CD4-positive, alpha-beta T cell treated with Interleukin-6 for 4 hours (primary cell): ENCODE measurements around the gene RNF126.
"Not testable (repeated sequence)": the region's sequence is repeated elsewhere in the genome, so short reads cannot be mapped to it uniquely, and the experiment has no call there.

Source experiments
- DNase-seq: peaks from one replicate; pipeline ENCODE4 v3.0.0-alpha.2; 2020; ENCODE audit warnings: mixed read lengths

RNF126 gene

GRCh38 chr19:646779-647565, 16.0 kb downstream of the RNF126 start:
- no peak for DNase-seq

- DNase-seq, result no peak
Observed at GRCh38 chr19:645912-646778, 16.9 kb downstream of the RNF126 start.

GRCh38 chr19:644789-645188, 18.2 kb downstream of the RNF126 start:
- DNase-seq, result no peak

DNA sequence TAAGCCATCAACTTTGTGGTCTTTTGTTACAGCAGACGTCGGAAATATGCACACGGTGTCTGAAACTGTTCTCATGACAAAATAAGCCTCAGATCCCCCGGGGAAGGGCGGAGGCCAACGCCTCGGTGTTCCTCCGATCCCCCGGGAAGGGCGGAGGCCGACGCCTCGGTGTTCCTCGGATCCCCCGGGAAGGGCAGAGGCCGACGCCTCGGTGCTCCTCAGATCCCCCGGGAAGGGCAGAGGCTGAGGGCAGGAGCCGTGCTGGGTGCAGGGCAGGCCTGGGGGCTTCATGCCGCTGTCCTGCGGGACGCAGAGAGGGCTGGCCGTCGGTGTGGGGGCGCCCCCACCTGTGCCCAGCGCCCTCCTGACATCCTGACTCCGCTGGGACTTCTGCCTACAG, 18.7 kb downstream of the RNF126 start:
- DNase-seq, result no peak

GRCh38 chr19:643736-644135, 19.3 kb downstream of the RNF126 start:
- no peak for DNase-seq

DNA sequence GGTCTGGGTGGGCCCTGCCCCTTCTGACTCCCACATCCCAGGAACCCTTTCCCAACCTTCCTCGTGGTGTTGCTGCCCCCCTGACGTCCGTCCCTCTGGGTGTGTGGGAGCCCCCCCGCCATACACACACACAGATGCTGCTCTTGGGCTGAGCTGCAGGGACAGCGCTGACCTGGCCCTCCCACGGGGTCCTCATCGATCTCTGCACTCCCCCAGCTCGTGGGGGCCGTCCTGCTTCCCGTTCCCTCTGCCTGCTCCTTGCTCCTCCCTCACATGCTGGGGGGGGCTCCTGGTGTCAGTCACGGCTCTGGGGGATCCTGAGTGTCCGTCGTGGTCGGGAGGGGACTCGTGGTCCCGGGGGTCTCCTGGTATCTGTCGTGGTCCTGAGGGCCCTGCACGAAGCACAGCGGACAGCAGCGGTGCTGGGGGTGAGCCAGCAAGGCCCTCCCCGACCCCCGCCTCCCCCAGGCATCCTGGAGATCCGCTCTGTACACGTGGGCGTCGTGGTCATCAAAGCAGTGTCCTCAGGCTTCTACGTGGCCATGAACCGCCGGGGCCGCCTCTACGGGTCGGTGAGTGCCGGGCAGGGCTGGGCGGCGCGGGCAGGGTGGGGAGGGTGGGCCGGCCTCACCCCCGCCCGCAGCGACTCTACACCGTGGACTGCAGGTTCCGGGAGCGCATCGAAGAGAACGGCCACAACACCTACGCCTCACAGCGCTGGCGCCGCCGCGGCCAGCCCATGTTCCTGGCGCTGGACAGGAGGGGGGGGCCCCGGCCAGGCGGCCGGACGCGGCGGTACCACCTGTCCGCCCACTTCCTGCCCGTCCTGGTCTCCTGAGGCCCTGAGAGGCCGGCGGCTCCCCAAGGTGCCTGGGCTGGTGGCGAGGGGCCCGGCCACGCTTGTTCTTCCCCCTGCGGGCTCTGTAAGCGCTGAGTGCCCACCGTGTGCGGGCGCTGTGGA, 20.0 kb downstream of the RNF126 start:
- no peak for DNase-seq

DNA sequence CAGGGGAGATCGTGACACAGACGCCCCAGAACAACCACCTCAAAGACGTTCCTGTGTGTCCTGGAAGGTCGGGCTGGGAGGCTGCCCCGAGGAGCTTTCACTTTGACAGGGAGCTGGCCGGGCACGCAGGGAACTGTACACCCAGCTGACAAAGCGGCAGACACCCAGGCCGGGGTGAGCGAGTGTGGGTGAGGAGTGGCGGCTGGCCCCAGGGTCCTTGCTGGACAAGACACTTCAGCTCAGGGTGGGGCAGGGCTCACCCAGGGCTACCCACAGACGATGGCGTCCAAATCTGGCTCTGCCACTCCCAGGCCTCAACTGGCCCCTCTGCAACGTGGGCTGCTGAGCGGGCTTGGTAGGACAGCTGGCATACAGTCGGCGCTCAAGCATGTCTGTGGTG, 21.3 kb downstream of the RNF126 start:
- DNase-seq, result no peak

- DNase-seq, result no peak
Observed at GRCh38 chr19:640606-641189, 22.3 kb downstream of the RNF126 start.

DNA sequence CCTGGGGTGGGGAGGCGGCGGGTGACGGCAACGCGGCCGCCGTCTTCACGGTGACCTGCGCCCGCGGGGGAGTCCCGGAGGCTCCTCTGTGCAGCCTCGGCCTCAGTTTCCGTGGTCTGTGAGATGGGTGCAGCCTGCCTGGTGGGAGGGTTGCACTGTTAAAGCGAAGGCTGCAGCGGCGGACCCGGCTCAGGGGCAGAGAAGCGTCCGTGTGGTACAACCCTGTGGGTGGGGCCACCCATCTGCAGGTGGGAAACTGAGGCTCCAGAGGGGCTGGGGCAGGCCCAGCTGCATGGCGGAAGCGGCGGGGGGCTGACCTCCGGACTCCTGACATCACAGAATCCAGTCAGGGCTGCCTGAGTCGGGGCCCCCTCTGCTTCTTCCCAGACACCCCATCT, 22.9 kb downstream of the RNF126 start:
- no peak for DNase-seq

DNA sequence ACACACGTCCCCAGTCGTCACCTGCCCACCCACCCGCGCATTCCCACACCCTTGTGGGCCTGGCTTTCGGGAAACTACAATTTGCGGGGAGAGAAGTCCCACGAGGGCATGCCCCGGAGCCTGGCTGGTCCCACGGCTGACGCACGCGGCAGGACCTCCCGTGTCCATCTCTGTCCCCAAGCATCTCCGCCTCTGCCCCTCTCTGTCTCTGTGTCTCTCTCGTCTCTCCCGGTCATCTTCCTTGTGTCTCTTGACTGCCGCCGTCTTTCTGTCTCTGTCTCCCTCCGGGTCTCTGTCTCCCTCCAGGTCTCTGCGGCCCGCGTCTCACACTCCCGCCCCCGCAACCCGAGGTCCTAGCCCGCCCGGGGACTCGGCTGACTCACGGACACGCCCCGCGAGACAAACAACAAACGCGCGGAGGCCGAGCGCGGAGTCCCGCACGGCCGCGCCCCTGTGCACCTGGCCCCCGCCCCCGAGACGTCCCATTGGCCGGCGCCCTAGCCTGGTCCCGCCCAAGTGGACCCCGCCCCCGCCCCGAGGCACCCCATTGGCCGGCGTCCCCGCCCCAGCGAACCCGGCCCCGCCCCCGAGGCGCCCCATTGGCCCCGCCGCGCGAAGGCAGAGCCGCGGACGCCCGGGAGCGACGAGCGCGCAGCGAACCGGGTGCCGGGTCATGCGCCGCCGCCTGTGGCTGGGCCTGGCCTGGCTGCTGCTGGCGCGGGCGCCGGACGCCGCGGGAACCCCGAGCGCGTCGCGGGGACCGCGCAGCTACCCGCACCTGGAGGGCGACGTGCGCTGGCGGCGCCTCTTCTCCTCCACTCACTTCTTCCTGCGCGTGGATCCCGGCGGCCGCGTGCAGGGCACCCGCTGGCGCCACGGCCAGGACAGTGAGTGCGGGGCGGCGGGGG, 23.5 kb downstream of the RNF126 start, which contains the start of gene FGF22:
Gene FGF22, plus strand, starts transcription at position 627 of the 908 bp plus-strand sequence. Its CDS starts 47 bp downstream, at position 674.
- peak; percentile 99 for DNase-seq

- no peak for DNase-seq
Observed at GRCh38 chr19:638906-639252, 24.1 kb downstream of the RNF126 start.

DNA sequence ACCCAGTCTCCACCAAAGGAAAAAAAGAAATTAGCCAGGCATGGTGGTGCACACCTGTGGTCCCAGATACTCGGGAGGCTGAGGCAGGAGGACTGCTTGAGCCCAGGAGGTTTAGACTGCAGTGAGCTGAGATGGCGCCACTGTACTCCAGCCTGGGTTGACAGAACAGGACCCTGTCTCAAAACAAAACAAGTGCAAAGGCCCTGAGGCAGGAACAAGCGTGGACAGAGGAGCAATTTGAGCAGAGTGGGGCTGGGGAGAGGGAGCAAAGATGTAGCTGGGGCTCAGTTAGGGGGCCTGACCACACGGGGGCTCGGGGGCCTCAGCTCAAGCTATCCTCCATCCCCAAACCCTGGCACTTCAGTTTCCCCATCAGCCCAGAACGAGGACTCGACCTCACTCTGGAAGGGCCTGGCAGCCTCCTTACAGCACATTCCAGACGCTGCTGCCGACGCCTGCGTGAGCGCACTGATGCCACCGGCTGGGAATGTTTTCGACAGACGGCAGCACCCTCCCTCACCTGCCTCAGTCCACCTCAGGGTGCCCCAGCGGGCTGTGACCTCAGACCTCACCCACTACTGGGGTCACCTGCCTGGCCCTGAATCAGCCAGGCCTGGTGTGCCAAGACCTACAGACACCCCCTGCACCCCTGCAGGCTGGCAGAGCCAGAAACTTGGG, 27.9 kb downstream of the RNF126 start:
- no peak for DNase-seq

DNA sequence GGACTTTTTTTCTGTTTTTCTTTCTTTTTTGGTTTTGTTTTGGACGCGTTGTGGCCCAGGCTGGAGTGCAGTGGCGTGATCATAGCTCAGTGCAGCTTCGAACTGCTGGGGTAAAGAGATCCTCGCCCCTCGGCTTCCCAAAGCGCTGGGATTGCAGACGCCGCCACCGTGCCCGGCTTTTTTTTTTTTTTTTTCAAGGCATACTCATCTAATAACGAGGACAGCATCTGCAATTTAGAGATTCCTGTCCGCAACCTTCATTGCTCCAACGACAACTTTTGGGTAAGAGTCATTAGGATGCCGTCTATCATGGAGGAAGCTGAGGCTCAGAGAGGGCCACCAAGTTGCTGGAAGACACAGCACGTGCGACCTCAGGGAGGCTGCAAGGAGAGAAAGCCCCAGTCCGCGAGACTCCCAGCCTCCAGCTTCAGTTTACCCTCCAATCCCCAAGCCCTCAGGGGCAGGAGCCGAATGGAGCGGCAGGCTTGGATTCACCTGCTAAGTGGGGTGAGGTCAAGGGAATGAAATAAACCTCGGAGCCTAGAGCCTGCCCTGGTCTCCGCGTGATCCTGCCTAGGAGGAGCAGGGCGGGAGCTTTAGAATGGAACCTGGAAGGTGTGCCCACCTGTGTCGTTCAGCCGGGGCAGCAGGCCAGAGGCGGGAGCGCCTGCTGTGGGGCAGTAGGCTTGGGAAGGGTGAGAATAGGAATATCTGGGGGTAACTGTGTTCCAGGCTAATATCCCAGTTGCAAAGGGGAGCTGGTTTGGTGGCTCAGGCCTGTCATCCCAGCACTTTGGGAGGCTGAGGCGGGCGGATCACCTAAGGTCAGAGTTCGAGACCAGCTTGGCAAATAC, 29.0 kb downstream of the RNF126 start:
- DNase-seq, result no peak

- DNase-seq, result peak; percentile 98
Observed at GRCh38 chr19:633068-633785, 29.8 kb downstream of the RNF126 start, which contains the start of gene POLRMT. TSS of gene POLRMT (minus strand) at chr19:633537. CDS start at chr19:633512, 25 bp downstream.

GRCh38 chr19:632579-633067, 30.4 kb downstream of the RNF126 start:
- peak; percentile 21 for DNase-seq

- no peak for DNase-seq
Observed at GRCh38 chr19:629961-630714, 32.9 kb downstream of the RNF126 start.

- not testable (repeated sequence) for DNase-seq
Observed at GRCh38 chr19:629515-629914, 33.5 kb downstream of the RNF126 start.

GRCh38 chr19:628168-628567, 34.8 kb downstream of the RNF126 start:
- DNase-seq, result peak; percentile 33
